Panc1 (cell line): ENCODE data around the gene COL27A1. TPM values are rescaled to one million over a fixed set of nuclear protein-coding genes. Genes with fewer than 3 reads are reported as not detected.

Experiments used
- ATAC-seq: fragments of 200-7000 bp; cut with Tn5 transposase; 2 replicates; pipeline ENCODE4 v1.9.1; 2020; ENCODE audit warnings: mild to moderate bottlenecking, moderate library complexity
- BruUV-seq: library from RNA; stranded (reverse); fragments of 400-500 nt; replicated peaks from 2 replicates; lab custom pipeline; 2021; lab: Mats Ljungman, UMichigan
- CTCF ChIA-PET: fragments of 300-600 bp; sonication (Branson Sonifier 250); formaldehyde crosslinking; loops from one replicate; lab custom pipeline; 2022; ENCODE audit warnings: antibody characterized with exemption; lab: Charles Lee
- POLR2A ChIA-PET: fragments of 300-600 bp; sonication (Branson Sonifier 250); formaldehyde crosslinking; loops from one replicate; lab custom pipeline; 2022; ENCODE audit warnings: antibody characterized with exemption; lab: Charles Lee
- DNase-seq: peaks from one replicate; pipeline ENCODE4 v3.0.0-alpha.2; 2010; ENCODE audit warnings: low read depth, low spot score
- H3K27ac ChIP-seq: 2 replicates; pipeline ENCODE4 v1.5.1; 2011; ENCODE audit warnings: mild to moderate bottlenecking, low read length, inconsistent platforms
- H3K27me3 ChIP-seq: fragments of 200-500 bp; sonication (Bioruptor generic); 2 replicates; pipeline ENCODE4 v1.6.0; 2014; ENCODE audit warnings: low read length, inconsistent platforms; ENCODE audit not compliant: control insufficient read depth, insufficient read depth
- H3K36me3 ChIP-seq: fragments of 200-500 bp; sonication (Bioruptor generic); 2 replicates; pipeline ENCODE4 v1.5.1; 2014; ENCODE audit warnings: inconsistent platforms, mild to moderate bottlenecking, low read length, moderate library complexity; ENCODE audit not compliant: control insufficient read depth, insufficient read depth
- H3K4me1 ChIP-seq: 2 replicates; pipeline ENCODE4 v1.5.1; 2011; ENCODE audit warnings: inconsistent platforms, mild to moderate bottlenecking, low read length, moderate library complexity; ENCODE audit not compliant: control insufficient read depth, insufficient read depth
- H3K4me3 ChIP-seq, 2 experiments: 2 replicates each; pipeline ENCODE4 v1.5.1; 2011 to 2012; ENCODE audit warnings: low read depth in 2 of 2, low read length in 2 of 2, mild to moderate bottlenecking in 2 of 2, inconsistent platforms in 1 of 2, moderate library complexity in 1 of 2
- H3K9me3 ChIP-seq: fragments of 200-500 bp; sonication (Bioruptor generic); 2 replicates; pipeline ENCODE4 v1.5.1; 2014; ENCODE audit warnings: low read depth, mild to moderate bottlenecking, inconsistent platforms, low read length, moderate library complexity; ENCODE audit not compliant: control insufficient read depth, insufficient read depth
- CTCF ChIP-seq: fragments of 450-650 bp; IDR thresholded peaks from 2 replicates; pipeline ENCODE4 v1.5.1; 2017; ENCODE audit warnings: mild to moderate bottlenecking
- POLR2AphosphoS5 ChIP-seq: IDR thresholded peaks from 2 replicates; pipeline ENCODE4 v1.6.1; 2012; ENCODE audit warnings: mild to moderate bottlenecking, low read depth, low read length, moderate library complexity
- REST ChIP-seq, 2 experiments: IDR thresholded peaks; 2 replicates each; pipeline ENCODE4 v1.6.1; 2011 to 2012; ENCODE audit warnings: low read depth in 2 of 2, control low read depth in 1 of 2, low read length in 1 of 2, mild to moderate bottlenecking in 1 of 2, moderate library complexity in 1 of 2; ENCODE audit not compliant: insufficient read depth in 1 of 2
- SIN3A ChIP-seq: IDR thresholded peaks from 2 replicates; pipeline ENCODE4 v1.6.1; 2012; ENCODE audit warnings: low read depth, mild to moderate bottlenecking, low read length, moderate library complexity, borderline replicate concordance; ENCODE audit not compliant: insufficient read depth
- TCF7L2 ChIP-seq: IDR thresholded peaks from 2 replicates; pipeline ENCODE4 v1.6.1; 2011; ENCODE audit warnings: mild to moderate bottlenecking, low read depth, low read length, inconsistent platforms
- in situ Hi-C: cut with HindIII; loops from 2 replicates; pipeline ENCODE4 v1.10.0; 2016; ENCODE audit warnings: low sequenced_read_pairs, low pct_unique_long_range_greater_than_20kb
- intact Hi-C: fragments of 100-400 bp; cut with micrococcal nuclease; formaldehyde crosslinking; loops from one replicate; pipeline ENCODE4 v1.10.0; 2022; ENCODE audit not compliant: unreplicated experiment
- total RNA-seq: library from RNA; stranded (reverse); gene quantifications from one replicate; pipeline ENCODE4 v1.2.1, GENCODE V29; 2021; ENCODE audit not compliant: unreplicated experiment

COL27A1 gene
- total RNA-seq, 1 experiment from 2014 or later = 5.1 TPM

DNA sequence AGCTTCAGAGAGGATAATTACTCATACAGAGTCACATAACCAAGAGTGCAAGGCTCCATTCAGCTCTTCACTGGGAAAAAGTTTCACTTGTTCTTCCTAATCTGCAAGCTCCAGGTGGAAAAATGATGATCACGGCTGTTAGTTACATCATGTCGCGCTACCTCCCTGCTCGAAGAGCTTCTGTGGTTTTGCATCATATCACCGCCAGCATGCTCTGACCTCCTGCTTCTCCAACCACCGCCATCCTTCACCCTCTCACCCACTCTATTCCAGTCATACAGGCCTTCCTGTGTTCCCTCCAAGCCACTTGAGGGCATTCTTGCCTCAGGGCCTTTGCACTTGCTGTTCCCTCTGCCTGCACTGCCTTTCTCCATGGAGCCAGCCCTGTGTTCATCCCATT, 47.1 kb downstream of the COL27A1 start:
- CTCF ChIA-PET = no interaction called here
- H3K9me3 ChIP-seq = no peaks in the 10 kb centered on the region
- no peak for TF ChIP-seq SIN3A
- no peak for TF ChIP-seq POLR2AphosphoS5
- TF ChIP-seq TCF7L2 = no peak
- no peak for TF ChIP-seq CTCF
- no peak for TF ChIP-seq REST (IDR thresholded peaks at IDR 0.05; ENCODE audit: insufficient read depth in 1 of 2, low read depth in 2 of 2, low read length in 1 of 2)
- ATAC-seq (no peak), DNase-seq (no peak)
- H3K27ac ChIP-seq = no peak overlapping the region
- intact Hi-C loops = no loop called here
- H3K4me1 ChIP-seq = no peaks in the 10 kb centered on the region
- POLR2A ChIA-PET = no interaction called here
- no peaks in the 10 kb centered on the region for H3K27me3 ChIP-seq
- no peak overlapping the region for H3K4me3 ChIP-seq
- no peaks in the 10 kb centered on the region for H3K36me3 ChIP-seq
- in situ Hi-C loops = no loop called here
- no TSS peak for BruUV-seq

DNA sequence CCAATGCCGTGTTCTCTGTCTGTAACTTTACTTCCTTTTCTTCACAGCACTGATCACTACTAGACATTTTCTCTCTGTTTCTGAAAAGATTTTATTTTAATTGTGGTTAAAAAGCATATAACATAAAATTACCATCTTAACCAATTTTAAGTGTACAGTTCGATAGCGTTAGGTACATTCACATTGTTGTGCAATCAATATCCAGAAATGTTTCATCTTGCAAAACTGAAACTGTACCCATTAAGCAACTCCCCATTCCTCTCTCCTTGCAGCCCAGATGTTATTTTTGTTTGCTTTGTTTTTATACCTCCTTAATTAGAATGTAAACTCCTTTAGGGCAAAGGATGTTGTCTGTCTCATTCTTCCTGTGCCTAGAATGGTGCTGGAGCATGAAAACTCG, 47.5 kb downstream of the COL27A1 start:
- Histone ChIP-seq H3K4me1 (no peaks in the 10 kb centered on the region), H3K36me3 (no peaks in the 10 kb centered on the region), H3K4me3 (no peak overlapping the region), H3K9me3 (no peaks in the 10 kb centered on the region), H3K27ac (no peak overlapping the region), H3K27me3 (no peaks in the 10 kb centered on the region)
- CTCF ChIA-PET = no interaction called here
- in situ Hi-C loops (no loop called here), intact Hi-C loops (no loop called here)
- TF ChIP-seq CTCF (no peak), REST (IDR thresholded peaks at IDR 0.05; ENCODE audit: insufficient read depth in 1 of 2, low read depth in 2 of 2, low read length in 1 of 2) (no peak), TCF7L2 (no peak), POLR2AphosphoS5 (no peak), SIN3A (no peak)
- BruUV-seq = no TSS peak
- no peak for ATAC-seq
- DNase-seq = no peak
- POLR2A ChIA-PET = no interaction called here
